Measurements from ENCODE around the gene ADA.

DNA sequence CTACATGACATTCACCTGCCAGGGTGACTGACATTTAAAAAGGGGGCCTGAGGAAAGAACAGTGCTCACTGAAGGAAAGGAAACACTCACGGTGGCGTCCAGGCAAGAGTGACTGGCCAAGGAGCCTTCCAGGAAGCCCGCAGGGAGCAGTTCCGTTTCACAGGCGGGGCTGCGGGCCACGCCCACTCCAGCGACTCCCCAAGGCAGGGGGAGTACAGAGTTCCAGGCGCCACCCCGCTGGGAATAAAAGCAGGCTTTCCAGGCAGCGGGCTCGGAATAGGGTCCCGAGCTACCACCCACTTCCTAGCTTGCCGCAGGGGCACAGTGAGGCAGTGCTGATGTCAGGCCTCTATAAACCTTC is 34.9 kb downstream of the ADA start:
- no peak for TF ChIP-seq EZH2phosphoT487 (IDR thresholded peaks at IDR 0.05; ENCODE audit: insufficient read depth, low read depth)
- TF ChIP-seq EZH2 (IDR thresholded peaks at IDR 0.05; ENCODE audit: insufficient read depth, poor library complexity, severe bottlenecking) = no peak

Data from GM23248 (cell line).